Uterus (tissue), 2 donors: ENCODE results near the gene CLDN3.
A peak's percentile ranks its signal among the peaks of the same experiment; 100 is the strongest.

Source experiments
- CTCF ChIP-seq, 4 experiments: fragments of 200-600 bp in 2 of 4; fragments of 450-650 bp in 2 of 4; sonication (generic) in 2 of 4; IDR thresholded peaks; one replicate each; pipeline ENCODE4 v1.5.1; 2016 to 2019; ENCODE audit warnings: antibody characterized with exemption in 4 of 4, mild to moderate bottlenecking in 2 of 4, moderate library complexity in 1 of 4
- POLR2A ChIP-seq, 2 donors: fragments of 450-650 bp; IDR thresholded peaks; one replicate each; pipeline ENCODE4 v1.6.1; 2016; ENCODE audit warnings: antibody characterized with exemption in 2 of 2, mild to moderate bottlenecking in 1 of 2, moderate library complexity in 1 of 2

DNA sequence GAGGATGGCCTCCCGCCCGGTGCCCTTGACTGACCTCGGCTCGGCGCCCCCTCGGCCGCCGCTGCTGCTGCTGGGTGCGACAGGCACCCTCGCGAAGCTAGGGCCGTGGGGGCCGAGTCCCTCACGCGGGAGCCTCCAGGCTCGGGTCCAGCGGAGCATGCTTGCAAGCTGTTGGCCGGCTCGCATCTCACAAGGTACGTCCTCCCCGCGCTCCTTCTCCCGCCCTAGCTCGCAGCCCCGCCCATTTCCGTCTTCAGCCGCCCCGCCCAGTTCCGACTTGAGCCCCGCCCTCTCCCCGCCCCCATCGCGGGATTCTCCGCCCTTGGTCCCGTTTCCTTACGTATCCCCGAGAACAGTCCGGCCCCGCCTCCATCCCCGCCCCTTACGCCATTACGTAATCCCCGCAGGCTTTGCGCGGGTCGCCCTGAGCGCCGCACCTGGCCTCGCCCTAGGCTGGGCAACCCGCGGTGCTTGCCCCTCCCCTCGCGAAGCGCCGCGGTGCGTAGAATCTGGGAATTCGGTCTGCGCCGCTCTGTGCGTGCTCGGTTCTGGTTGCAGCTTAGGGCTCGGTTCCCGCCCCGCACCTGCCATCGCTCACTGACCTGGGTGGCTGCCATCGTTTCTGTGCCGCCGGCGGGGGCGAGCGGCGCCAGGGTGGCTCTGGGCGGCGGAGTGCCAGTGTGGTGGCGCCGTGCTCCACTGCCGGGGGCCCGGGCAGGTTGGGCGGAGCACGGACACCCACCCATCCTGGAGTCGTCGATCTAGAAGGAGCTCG lies 31.3 kb downstream of the CLDN3 start, which contains the start of gene ABHD11:
- TF ChIP-seq CTCF (IDR thresholded peaks at IDR 0.05) (peak in 1 of 4 experiments; percentile 5), POLR2A (IDR thresholded peaks at IDR 0.05) (peak; percentile 74 to 97)
